ENCODE results near the gene TMEM176B. TPM values are rescaled to one million over a fixed set of nuclear protein-coding genes. Genes with fewer than 3 reads are reported as not detected.

Gene TMEM176B
- total RNA-seq, 1 donor from 2014 or later = not detected

DNA sequence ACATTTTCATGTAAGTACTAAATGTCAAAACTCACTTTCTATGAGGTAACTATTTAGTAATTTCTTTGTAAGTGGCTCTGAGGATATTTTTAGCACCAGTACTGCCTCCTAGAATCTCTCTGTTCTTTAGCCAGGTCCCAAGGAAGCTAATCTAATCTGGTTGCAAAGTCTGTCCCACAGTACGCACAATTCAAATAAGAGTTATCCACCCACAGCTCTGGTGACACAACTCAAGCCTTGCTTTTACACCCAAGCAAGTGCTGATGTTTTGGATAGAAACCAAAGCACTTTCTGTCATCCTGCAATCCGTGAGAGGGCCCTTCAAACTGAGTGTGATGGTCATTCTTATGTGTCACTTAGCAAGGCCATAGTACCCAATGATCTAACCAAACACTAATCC, 48.5 kb downstream of the TMEM176B start:
- no peaks in the 10 kb centered on the region for H3K36me3 ChIP-seq (ENCODE audit: control insufficient read depth, insufficient read depth, low read length)
- DNase-seq (ENCODE audit: low read depth) = no peak
- TF ChIP-seq, protein P1, sequence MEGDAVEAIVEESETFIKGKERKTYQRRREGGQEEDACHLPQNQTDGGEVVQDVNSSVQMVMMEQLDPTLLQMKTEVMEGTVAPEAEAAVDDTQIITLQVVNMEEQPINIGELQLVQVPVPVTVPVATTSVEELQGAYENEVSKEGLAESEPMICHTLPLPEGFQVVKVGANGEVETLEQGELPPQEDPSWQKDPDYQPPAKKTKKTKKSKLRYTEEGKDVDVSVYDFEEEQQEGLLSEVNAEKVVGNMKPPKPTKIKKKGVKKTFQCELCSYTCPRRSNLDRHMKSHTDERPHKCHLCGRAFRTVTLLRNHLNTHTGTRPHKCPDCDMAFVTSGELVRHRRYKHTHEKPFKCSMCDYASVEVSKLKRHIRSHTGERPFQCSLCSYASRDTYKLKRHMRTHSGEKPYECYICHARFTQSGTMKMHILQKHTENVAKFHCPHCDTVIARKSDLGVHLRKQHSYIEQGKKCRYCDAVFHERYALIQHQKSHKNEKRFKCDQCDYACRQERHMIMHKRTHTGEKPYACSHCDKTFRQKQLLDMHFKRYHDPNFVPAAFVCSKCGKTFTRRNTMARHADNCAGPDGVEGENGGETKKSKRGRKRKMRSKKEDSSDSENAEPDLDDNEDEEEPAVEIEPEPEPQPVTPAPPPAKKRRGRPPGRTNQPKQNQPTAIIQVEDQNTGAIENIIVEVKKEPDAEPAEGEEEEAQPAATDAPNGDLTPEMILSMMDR (IDR thresholded peaks at IDR 0.05; ENCODE audit: insufficient read depth, low read length, severe bottlenecking) = no peak
- H3K27me3 ChIP-seq (ENCODE audit: control insufficient read depth, insufficient read depth, low read length) = no peaks in the 10 kb centered on the region
- no peak overlapping the region for H3K4me3 ChIP-seq (ENCODE audit: low read depth, low read length)
- FAIRE-seq = no peak

DNA sequence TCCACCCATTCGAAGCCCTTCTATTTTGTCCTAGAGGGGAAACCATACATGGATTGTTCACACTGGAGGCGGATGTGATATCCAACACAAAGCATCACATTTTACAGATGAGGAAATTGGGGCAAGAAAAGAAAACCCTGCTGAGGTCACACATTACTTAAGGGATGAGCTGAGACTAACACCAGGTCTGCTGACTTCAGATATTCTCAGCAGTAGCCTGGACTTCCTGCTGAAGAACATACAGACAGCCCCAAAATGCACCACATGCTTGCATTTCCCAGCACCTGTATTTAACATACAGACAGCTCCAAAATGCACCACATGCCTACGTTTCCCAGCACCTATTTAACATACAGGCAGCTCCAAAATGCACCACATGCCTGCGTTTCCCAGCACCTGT, 51.8 kb downstream of the TMEM176B start:
- no peak for FAIRE-seq
- Histone ChIP-seq H3K36me3 (ENCODE audit: control insufficient read depth, insufficient read depth, low read length) (no peaks in the 10 kb centered on the region), H3K27me3 (ENCODE audit: control insufficient read depth, insufficient read depth, low read length) (no peaks in the 10 kb centered on the region), H3K4me3 (ENCODE audit: low read depth, low read length) (no peak overlapping the region)
- TF ChIP-seq, protein P1 (IDR thresholded peaks at IDR 0.05; ENCODE audit: insufficient read depth, low read length, severe bottlenecking) = no peak
- DNase-seq (ENCODE audit: low read depth) = no peak

DNA sequence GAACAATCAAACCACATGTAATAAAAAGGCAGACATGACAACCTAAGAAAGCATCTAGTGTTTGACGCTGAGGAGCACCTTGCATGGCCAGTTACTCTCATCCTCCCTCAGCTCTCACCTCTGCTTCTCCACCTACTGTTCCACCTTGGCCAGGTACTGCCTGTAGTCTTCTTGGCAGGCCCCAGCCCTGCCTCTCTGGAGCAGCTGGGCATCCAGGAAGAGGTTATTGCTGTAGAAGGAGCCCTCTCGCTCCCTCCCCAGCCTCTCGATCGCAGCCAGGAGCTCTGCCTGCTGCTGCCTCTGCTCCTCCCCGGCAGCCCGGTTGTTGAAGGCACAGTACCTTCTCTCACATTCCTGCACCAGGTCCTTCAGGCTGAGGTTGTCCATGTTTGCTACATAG, 53.2 kb downstream of the TMEM176B start:
- no peak for FAIRE-seq
- no peaks in the 10 kb centered on the region for H3K36me3 ChIP-seq (ENCODE audit: control insufficient read depth, insufficient read depth, low read length)
- no peak overlapping the region for H3K4me3 ChIP-seq (ENCODE audit: low read depth, low read length)
- TF ChIP-seq, protein P1 (IDR thresholded peaks at IDR 0.05; ENCODE audit: insufficient read depth, low read length, severe bottlenecking) = no peak
- DNase-seq (ENCODE audit: low read depth) = no peak
- no peaks in the 10 kb centered on the region for H3K27me3 ChIP-seq (ENCODE audit: control insufficient read depth, insufficient read depth, low read length)

DNA sequence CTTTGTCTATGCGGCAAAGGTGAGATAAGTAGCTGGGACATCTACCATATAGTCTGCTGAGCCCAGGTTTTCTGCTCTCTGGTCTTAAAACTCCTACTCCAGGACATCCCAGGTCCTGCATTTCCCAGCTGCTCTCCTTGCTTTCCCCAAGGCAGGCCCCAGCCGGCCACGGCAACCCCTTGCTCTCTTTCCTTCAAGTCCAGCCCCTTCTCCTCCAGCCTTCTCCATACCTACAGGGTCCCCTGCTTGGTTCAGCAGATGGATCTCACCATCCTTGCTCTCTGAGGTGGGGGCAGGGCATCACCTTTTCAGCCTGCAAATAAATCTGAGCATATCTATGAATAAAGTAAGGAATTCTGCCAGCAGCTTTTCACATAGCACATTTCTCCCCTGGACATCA, 54.3 kb downstream of the TMEM176B start:
- no peaks in the 10 kb centered on the region for H3K27me3 ChIP-seq (ENCODE audit: control insufficient read depth, insufficient read depth, low read length)

DNA sequence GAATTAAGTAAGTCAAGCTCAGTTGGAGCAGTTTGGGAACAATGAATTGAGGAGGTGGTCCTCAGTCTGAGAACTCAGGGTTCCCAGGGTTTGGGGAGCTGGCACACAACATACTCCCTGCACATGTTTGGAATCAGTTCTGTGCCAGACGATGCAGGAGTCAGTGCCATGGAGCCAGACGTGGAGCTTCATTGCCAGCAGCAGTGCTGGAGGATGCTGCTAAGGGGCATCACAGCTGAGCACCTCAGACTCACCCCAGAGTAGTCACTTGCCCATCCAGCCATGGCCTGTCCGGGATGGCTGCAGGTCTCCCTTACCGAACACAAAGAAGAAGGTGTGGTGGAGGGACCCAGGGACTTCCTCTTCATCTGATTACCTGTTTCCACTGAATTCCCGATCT, 55.1 kb downstream of the TMEM176B start:
- Histone ChIP-seq H3K27me3 (ENCODE audit: control insufficient read depth, insufficient read depth, low read length) (no peaks in the 10 kb centered on the region), H3K36me3 (ENCODE audit: control insufficient read depth, insufficient read depth, low read length) (no peaks in the 10 kb centered on the region), H3K4me3 (ENCODE audit: low read depth, low read length) (no peak overlapping the region)
- DNase-seq (ENCODE audit: low read depth) = no peak
- TF ChIP-seq, protein P1 (IDR thresholded peaks at IDR 0.05; ENCODE audit: insufficient read depth, low read length, severe bottlenecking) = no peak
- FAIRE-seq = no peak

More for the DNA sequence above, 54.3 kb downstream of the TMEM176B start:
- TF ChIP-seq, protein P1 (IDR thresholded peaks at IDR 0.05; ENCODE audit: insufficient read depth, low read length, severe bottlenecking) = no peak
- Histone ChIP-seq H3K4me3 (ENCODE audit: low read depth, low read length) (no peak overlapping the region), H3K36me3 (ENCODE audit: control insufficient read depth, insufficient read depth, low read length) (no peaks in the 10 kb centered on the region)
- no peak for DNase-seq (ENCODE audit: low read depth)
- no peak for FAIRE-seq

DNA sequence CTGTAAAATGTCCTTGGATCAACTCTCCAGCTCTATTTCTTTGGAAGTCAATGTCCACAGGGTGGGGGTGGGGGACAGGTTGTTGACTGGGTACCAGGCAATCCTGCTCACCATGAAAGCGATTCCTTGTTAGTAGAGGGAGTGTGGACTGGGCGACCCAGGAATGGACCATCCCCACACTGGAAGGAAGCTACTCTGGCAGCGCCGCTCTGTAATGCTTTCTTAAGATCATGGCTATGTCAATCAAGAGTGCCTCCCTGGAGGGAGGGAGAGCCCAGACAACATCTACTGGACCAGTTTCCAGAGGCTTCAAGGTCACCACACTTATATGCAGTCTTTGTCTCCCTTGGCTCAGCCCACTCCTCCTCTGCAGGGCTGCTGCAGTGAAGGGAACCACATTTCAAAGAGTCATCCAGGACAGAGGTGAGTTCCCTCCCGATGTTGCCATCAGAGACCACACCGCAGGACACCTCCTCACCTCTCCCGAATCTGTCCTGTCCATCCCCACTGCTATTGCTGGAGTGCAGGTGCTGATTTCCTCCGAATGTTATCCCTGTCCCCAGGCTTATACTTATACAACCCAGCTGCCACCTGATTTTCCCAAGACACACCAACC, 56.0 kb downstream of the TMEM176B start:
- no peak for DNase-seq (ENCODE audit: low read depth)
- FAIRE-seq = peak; percentile 64
- Histone ChIP-seq H3K4me3 (ENCODE audit: low read depth, low read length) (no peak overlapping the region), H3K27me3 (ENCODE audit: control insufficient read depth, insufficient read depth, low read length) (no peaks in the 10 kb centered on the region), H3K36me3 (ENCODE audit: control insufficient read depth, insufficient read depth, low read length) (no peaks in the 10 kb centered on the region)
- TF ChIP-seq, protein P1 (IDR thresholded peaks at IDR 0.05; ENCODE audit: insufficient read depth, low read length, severe bottlenecking) = no peak

All from bronchial epithelial cell (primary cell).